Loucy (cell line): ENCODE data around the gene REEP1.

Experiments used
- CTCF ChIP-seq: fragments of 200-600 bp; sonication (generic); conservative IDR thresholded peaks from 2 replicates; pipeline ENCODE4 v1.5.1; 2014; ENCODE audit warnings: mild to moderate bottlenecking, antibody characterized with exemption, low read length
- EZH2phosphoT487 ChIP-seq: fragments of 200-600 bp; IDR thresholded peaks from 2 replicates; pipeline ENCODE4 v1.6.1; 2018; ENCODE audit warnings: antibody characterized with exemption, mild to moderate bottlenecking, moderate library complexity, borderline replicate concordance

DNA sequence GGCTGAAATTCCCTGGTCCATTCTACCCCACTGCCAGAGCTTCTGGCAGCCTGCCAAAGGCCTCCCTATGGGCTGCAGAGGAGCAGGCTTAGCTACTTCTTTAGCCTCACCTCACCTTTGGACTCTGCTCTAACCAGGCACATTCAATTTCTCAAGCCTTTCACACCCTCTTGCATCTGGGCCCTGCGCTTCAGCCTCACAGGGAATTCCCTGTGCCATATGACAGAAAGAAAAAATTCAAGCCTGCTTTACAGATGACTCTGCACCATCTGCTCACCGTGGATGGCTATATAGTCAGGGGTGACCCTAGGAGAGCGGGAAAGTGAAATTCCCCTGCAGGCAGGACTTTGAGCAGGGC, 62.5 kb downstream of the REEP1 start:
- TF ChIP-seq EZH2phosphoT487, result no peak
- TF ChIP-seq CTCF, result no peak
